Thyroid gland (tissue), 4 donors: ENCODE results near the gene LRRC59. TPM values are rescaled to one million over a fixed set of nuclear protein-coding genes. Genes with fewer than 3 reads are reported as not detected.

Source experiments
- DNase-seq, 2 donors: peaks; one replicate each; pipeline ENCODE4 v3.0.0-alpha.2; 2019
- H3K27ac ChIP-seq, 3 donors: fragments of 200-600 bp; sonication (generic); 1 replicate in 2 of 3; 2 replicates in 1 of 3; pipeline ENCODE4 v1.5.1; 2016 to 2019; ENCODE audit warnings: mild to moderate bottlenecking in 1 of 3, moderate library complexity in 1 of 3
- H3K27me3 ChIP-seq: fragments of 200-600 bp; sonication (generic); one replicate; pipeline ENCODE4 v1.5.1; 2019
- H3K36me3 ChIP-seq, 2 donors: fragments of 200-600 bp; sonication (generic); one replicate each; pipeline ENCODE4 v1.5.1; 2016 to 2019
- H3K4me1 ChIP-seq, 2 donors: fragments of 200-600 bp; sonication (generic); one replicate each; pipeline ENCODE4 v1.5.1; 2017 to 2019
- H3K4me3 ChIP-seq, 3 donors: fragments of 200-600 bp; sonication (generic); replicated peaks in 1 of 3; 1 replicate in 2 of 3; 2 replicates in 1 of 3; pipeline ENCODE4 v1.5.1; 2016; ENCODE audit warnings: mild to moderate bottlenecking in 1 of 3
- H3K9me3 ChIP-seq: fragments of 200-600 bp; sonication (generic); one replicate; pipeline ENCODE4 v1.5.1; 2017
- CTCF ChIP-seq, 6 experiments: fragments of 200-600 bp in 3 of 6; fragments of 450-650 bp in 3 of 6; sonication (generic) in 3 of 6; IDR thresholded peaks; one replicate each; pipeline ENCODE4 v1.5.1; 2016 to 2019; ENCODE audit warnings: antibody characterized with exemption in 6 of 6, mild to moderate bottlenecking in 2 of 6, inconsistent platforms in 1 of 6, moderate library complexity in 1 of 6
- POLR2A ChIP-seq, 2 donors: fragments of 450-650 bp; IDR thresholded peaks; one replicate each; pipeline ENCODE4 v1.6.1; 2017; ENCODE audit warnings: antibody characterized with exemption in 2 of 2, mild to moderate bottlenecking in 2 of 2, moderate library complexity in 1 of 2
- WGBS, 2 donors: methylation state at CpG; one replicate each; pipeline ENCODE4 v1.1.5; 2017; 5-methylcytosine and 5-hydroxymethylcytosine counted together
- intact Hi-C: fragments of 100-400 bp; cut with DNase I; formaldehyde crosslinking; loops from one replicate; pipeline ENCODE4 v1.15.1; 2023
- total RNA-seq, 4 donors: library from RNA; depleted of rRNA; stranded (reverse); fragments of >200 nt; gene quantifications; one replicate each; pipeline ENCODE4 v1.2.3, GENCODE V29; 2016

Gene LRRC59
- total RNA-seq, 4 donors from 2014 or later, result 57.4 to 91.0 (median 77.5) TPM

GRCh38 chr17:50388728-50389127 is 8.6 kb downstream of the LRRC59 start:
- no peak for DNase-seq
- WGBS, 2 donors, result 96 to 100% methylated on average over 3 of the region's 3 CpGs
- no peak overlapping the region for H3K4me3 ChIP-seq
- no peaks in the 10 kb centered on the region for H3K4me1 ChIP-seq
- H3K27me3 ChIP-seq, result no peaks in the 10 kb centered on the region
- H3K9me3 ChIP-seq, result no peaks in the 10 kb centered on the region
- no peak overlapping the region for H3K27ac ChIP-seq
- TF ChIP-seq POLR2A (IDR thresholded peaks at IDR 0.05) (no peak), CTCF (IDR thresholded peaks at IDR 0.05) (no peak)
- intact Hi-C loops, result no loop called here
- H3K36me3 ChIP-seq, result peaks cover 80 to 97% of the 10 kb centered on the region in 2 donors

- no peaks in the 10 kb centered on the region for H3K27me3 ChIP-seq
- no peaks in the 10 kb centered on the region for H3K4me1 ChIP-seq
- no peak for TF ChIP-seq POLR2A (IDR thresholded peaks at IDR 0.05)
- TF ChIP-seq CTCF (IDR thresholded peaks at IDR 0.05), result no peak
- no peak for DNase-seq
- no peak overlapping the region for H3K4me3 ChIP-seq
- intact Hi-C loops, result no loop called here
- H3K9me3 ChIP-seq, result no peaks in the 10 kb centered on the region
- H3K36me3 ChIP-seq, result peaks cover 79 to 97% of the 10 kb centered on the region in 2 donors
- WGBS, 2 donors, result 71 to 84% methylated on average over 3 of the region's 3 CpGs
- no peak overlapping the region for H3K27ac ChIP-seq
These were observed 10.8 kb downstream of the LRRC59 start for GRCh38 chr17:50386510-50386909.

- WGBS, 2 donors, result 86 to 92% methylated on average over 2 to 12 of the region's 12 CpGs
- TF ChIP-seq CTCF (IDR thresholded peaks at IDR 0.05) (no peak), POLR2A (IDR thresholded peaks at IDR 0.05) (no peak)
- no peak for DNase-seq
- Histone ChIP-seq H3K4me3 (no peak overlapping the region), H3K36me3 (peaks cover 65 to 70% of the 10 kb centered on the region in 2 donors), H3K27me3 (no peaks in the 10 kb centered on the region), H3K27ac (no peak overlapping the region), H3K9me3 (no peaks in the 10 kb centered on the region), H3K4me1 (no peaks in the 10 kb centered on the region)
- intact Hi-C loops, result no loop called here
These were observed 14.4 kb downstream of the LRRC59 start for GRCh38 chr17:50382931-50383330.

GRCh38 chr17:50381920-50382319 is 15.4 kb downstream of the LRRC59 start:
- peaks cover 55 to 60% of the 10 kb centered on the region in 2 donors for H3K36me3 ChIP-seq
- 69 to 79% methylated on average over 3 of the region's 3 CpGs for WGBS, 2 donors
- no peak for DNase-seq
- no peaks in the 10 kb centered on the region for H3K9me3 ChIP-seq
- H3K4me1 ChIP-seq, result no peaks in the 10 kb centered on the region
- TF ChIP-seq POLR2A (IDR thresholded peaks at IDR 0.05) (no peak), CTCF (IDR thresholded peaks at IDR 0.05) (no peak)
- no peak overlapping the region for H3K4me3 ChIP-seq
- H3K27ac ChIP-seq, result no peak overlapping the region
- intact Hi-C loops, result no loop called here
- no peaks in the 10 kb centered on the region for H3K27me3 ChIP-seq

- TF ChIP-seq CTCF (IDR thresholded peaks at IDR 0.05), result no peak
- TF ChIP-seq POLR2A (IDR thresholded peaks at IDR 0.05), result no peak
- Histone ChIP-seq H3K27ac (no peak overlapping the region), H3K4me1 (no peaks in the 10 kb centered on the region), H3K4me3 (no peak overlapping the region), H3K36me3 (peaks cover 51 to 54% of the 10 kb centered on the region in 2 donors), H3K9me3 (no peaks in the 10 kb centered on the region), H3K27me3 (no peaks in the 10 kb centered on the region)
- WGBS, 2 donors, result 86 to 88% methylated on average over 7 of the region's 7 CpGs
- intact Hi-C loops, result no loop called here
- no peak for DNase-seq
These were observed 16.0 kb downstream of the LRRC59 start for GRCh38 chr17:50381260-50381815.
